ENCODE results near the gene PUM1. TPM values are rescaled to one million over a fixed set of nuclear protein-coding genes. Genes with fewer than 3 reads are reported as not detected.
"Not testable (repeated sequence)": the region's sequence is repeated elsewhere in the genome, so short reads cannot be mapped to it uniquely, and the experiment has no call there.

Gene PUM1
- total RNA-seq, 1 donor from 2014 or later, result 121 TPM

DNA sequence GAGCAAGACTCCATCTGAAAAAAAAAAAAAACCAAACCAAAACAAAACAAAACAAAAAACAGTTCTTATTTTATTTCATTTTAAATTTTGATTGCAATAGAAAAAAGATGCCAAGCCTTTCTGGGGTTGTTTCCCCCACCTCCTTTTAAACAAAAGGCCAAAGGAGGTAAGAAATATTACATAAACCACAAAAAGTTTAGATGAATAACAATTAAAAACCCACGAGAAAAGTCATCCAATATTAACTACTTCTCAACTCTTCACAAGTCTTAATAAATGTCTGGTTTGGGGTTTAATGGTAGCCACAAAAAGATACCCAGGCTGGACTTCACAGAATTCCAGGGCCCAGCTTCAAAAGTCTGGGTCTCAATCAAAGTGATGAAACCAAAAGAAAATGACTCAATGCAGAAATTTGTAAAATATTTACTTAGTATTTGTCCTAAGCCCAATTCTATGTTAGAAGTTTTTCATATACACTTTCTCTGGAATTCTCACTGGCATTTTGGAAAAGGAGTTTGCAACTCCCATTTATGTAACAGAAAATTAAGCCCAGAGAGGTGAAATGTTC is 110.0 kb downstream of the PUM1 start:
- intact Hi-C loops (cut with micrococcal nuclease), result no loop called here
- no peak overlapping the region for H3K27ac Mint-ChIP-seq
- DNase-seq (ENCODE audit: low spot score), result no peak
- H3K9me3 Mint-ChIP-seq, result no peaks in the 10 kb centered on the region
- no peaks in the 10 kb centered on the region for H3K27me3 Mint-ChIP-seq (ENCODE audit: low read depth)
- peaks cover 27% of the 10 kb centered on the region for H3K4me1 Mint-ChIP-seq (ENCODE audit: low read depth)
- H3K36me3 Mint-ChIP-seq (ENCODE audit: low read depth), result peaks cover 88% of the 10 kb centered on the region
- no peak overlapping the region for H3K4me3 Mint-ChIP-seq (ENCODE audit: low read depth)

DNA sequence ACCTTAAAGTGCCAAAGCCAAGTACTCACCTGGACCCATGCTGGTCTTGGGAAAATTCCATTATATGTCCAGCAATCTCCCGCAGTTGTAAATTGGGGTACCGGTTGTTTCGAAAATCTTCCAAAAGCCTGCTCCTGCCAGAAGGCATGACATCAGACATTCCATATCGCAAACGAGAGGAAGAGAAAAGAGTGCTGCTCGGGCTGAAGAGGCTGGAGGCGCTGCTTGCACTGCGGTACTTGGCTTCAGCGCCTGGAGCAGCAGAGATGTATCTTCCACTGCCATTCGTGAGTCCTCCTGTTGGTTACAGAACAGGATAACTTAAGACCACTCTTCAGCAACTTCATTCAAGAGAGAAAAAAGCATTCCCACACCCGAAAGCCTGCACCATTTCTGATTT is 111.8 kb downstream of the PUM1 start:
- H3K27me3 Mint-ChIP-seq (ENCODE audit: low read depth), result no peaks in the 10 kb centered on the region
- no peak overlapping the region for H3K4me3 Mint-ChIP-seq (ENCODE audit: low read depth)
- H3K36me3 Mint-ChIP-seq (ENCODE audit: low read depth), result peaks cover 86% of the 10 kb centered on the region
- peaks cover 21% of the 10 kb centered on the region for H3K4me1 Mint-ChIP-seq (ENCODE audit: low read depth)
- no peak overlapping the region for H3K27ac Mint-ChIP-seq
- intact Hi-C loops (cut with micrococcal nuclease), result no loop called here
- no peak for DNase-seq (ENCODE audit: low spot score)
- no peaks in the 10 kb centered on the region for H3K9me3 Mint-ChIP-seq

- Mint-ChIP-seq H3K9me3 (no peaks in the 10 kb centered on the region), H3K27ac (no peak overlapping the region), H3K36me3 (ENCODE audit: low read depth) (peaks cover 87% of the 10 kb centered on the region), H3K4me1 (ENCODE audit: low read depth) (peaks cover 13% of the 10 kb centered on the region), H3K4me3 (ENCODE audit: low read depth) (no peak overlapping the region), H3K27me3 (ENCODE audit: low read depth) (no peaks in the 10 kb centered on the region)
- DNase-seq (ENCODE audit: low spot score), result no peak
- intact Hi-C loops (cut with micrococcal nuclease), result no loop called here
Measured at GRCh38 chr1:30952098-30952497, 113.4 kb downstream of the PUM1 start.

DNA sequence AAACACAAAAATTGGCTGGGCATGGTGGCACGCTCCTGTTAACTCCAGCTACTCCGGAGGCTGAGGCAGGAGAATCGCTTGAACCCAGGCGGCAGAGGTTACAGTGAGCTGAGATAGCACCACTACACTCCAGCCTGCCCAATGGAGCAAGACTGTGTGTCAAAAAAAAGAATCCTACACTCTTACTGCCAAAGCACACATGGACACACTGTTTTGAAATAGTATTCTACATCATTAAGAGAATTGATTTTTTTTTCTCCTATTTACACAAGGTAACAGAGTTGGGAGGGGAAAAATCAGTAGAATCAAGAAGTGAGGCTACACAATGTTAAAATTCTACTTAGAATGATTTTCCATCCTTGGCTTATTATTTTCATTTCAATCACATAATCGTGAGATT is 114.8 kb downstream of the PUM1 start:
- Mint-ChIP-seq H3K4me1 (ENCODE audit: low read depth) (peaks cover 13% of the 10 kb centered on the region), H3K4me3 (ENCODE audit: low read depth) (no peak overlapping the region), H3K36me3 (ENCODE audit: low read depth) (peaks cover 83% of the 10 kb centered on the region), H3K27me3 (ENCODE audit: low read depth) (no peaks in the 10 kb centered on the region), H3K27ac (no peak overlapping the region), H3K9me3 (no peaks in the 10 kb centered on the region)
- intact Hi-C loops (cut with micrococcal nuclease), result no loop called here
- DNase-seq (ENCODE audit: low spot score), result no peak

GRCh38 chr1:30950053-30950452 is 115.5 kb downstream of the PUM1 start:
- intact Hi-C loops (cut with micrococcal nuclease), result no loop called here
- DNase-seq (ENCODE audit: low spot score), result no peak
- H3K9me3 Mint-ChIP-seq, result no peaks in the 10 kb centered on the region
- no peaks in the 10 kb centered on the region for H3K27me3 Mint-ChIP-seq (ENCODE audit: low read depth)
- H3K4me1 Mint-ChIP-seq (ENCODE audit: low read depth), result peaks cover 13% of the 10 kb centered on the region
- H3K4me3 Mint-ChIP-seq (ENCODE audit: low read depth), result no peak overlapping the region
- H3K36me3 Mint-ChIP-seq (ENCODE audit: low read depth), result peaks cover 89% of the 10 kb centered on the region
- no peak overlapping the region for H3K27ac Mint-ChIP-seq

GRCh38 chr1:30949487-30949838 is 116.1 kb downstream of the PUM1 start:
- DNase-seq (ENCODE audit: low spot score); H3K4me3 Mint-ChIP-seq (ENCODE audit: low read depth); H3K27me3 Mint-ChIP-seq (ENCODE audit: low read depth); H3K9me3 Mint-ChIP-seq; H3K27ac Mint-ChIP-seq; intact Hi-C loops (cut with micrococcal nuclease): not testable (repeated sequence)
- peaks cover 90% of the 10 kb centered on the region for H3K36me3 Mint-ChIP-seq (ENCODE audit: low read depth)
- H3K4me1 Mint-ChIP-seq (ENCODE audit: low read depth), result peaks cover 13% of the 10 kb centered on the region

GRCh38 chr1:30948813-30949486 is 116.6 kb downstream of the PUM1 start:
- H3K27ac Mint-ChIP-seq; H3K27me3 Mint-ChIP-seq (ENCODE audit: low read depth); H3K9me3 Mint-ChIP-seq; H3K4me3 Mint-ChIP-seq (ENCODE audit: low read depth); intact Hi-C loops (cut with micrococcal nuclease); DNase-seq (ENCODE audit: low spot score): not testable (repeated sequence)
- Mint-ChIP-seq H3K36me3 (ENCODE audit: low read depth) (peaks cover 89% of the 10 kb centered on the region), H3K4me1 (ENCODE audit: low read depth) (peaks cover 13% of the 10 kb centered on the region)

- DNase-seq (ENCODE audit: low spot score), result no peak
- no peak overlapping the region for H3K27ac Mint-ChIP-seq
- intact Hi-C loops (cut with micrococcal nuclease), result no loop called here
- peaks cover 88% of the 10 kb centered on the region for H3K36me3 Mint-ChIP-seq (ENCODE audit: low read depth)
- no peak overlapping the region for H3K4me3 Mint-ChIP-seq (ENCODE audit: low read depth)
- no peaks in the 10 kb centered on the region for H3K27me3 Mint-ChIP-seq (ENCODE audit: low read depth)
- H3K4me1 Mint-ChIP-seq (ENCODE audit: low read depth), result peaks cover 13% of the 10 kb centered on the region
- no peaks in the 10 kb centered on the region for H3K9me3 Mint-ChIP-seq
Measured at GRCh38 chr1:30948278-30948677, 117.2 kb downstream of the PUM1 start.

DNA sequence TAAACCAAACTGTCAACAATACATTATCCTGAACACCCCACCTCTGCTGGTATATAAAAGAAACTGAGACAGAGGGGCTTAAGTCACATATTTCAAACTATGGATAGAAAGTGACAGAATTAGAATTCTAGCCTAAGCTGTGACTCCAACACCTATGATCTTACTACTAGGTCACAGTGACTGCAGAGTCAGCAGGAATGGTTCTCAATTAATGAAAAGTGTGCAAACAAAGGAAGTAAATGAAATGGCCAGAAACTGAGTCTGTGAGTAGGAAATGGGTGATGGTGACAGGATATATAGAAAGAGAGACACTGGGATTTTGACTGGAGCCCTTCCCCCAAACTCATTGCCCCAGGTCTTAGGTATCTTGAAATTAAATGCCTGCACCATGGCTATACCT is 118.3 kb downstream of the PUM1 start:
- H3K27me3 Mint-ChIP-seq (ENCODE audit: low read depth), result no peaks in the 10 kb centered on the region
- H3K4me3 Mint-ChIP-seq (ENCODE audit: low read depth), result no peak overlapping the region
- H3K27ac Mint-ChIP-seq, result no peak overlapping the region
- intact Hi-C loops (cut with micrococcal nuclease), result no loop called here
- no peak for DNase-seq (ENCODE audit: low spot score)
- H3K4me1 Mint-ChIP-seq (ENCODE audit: low read depth), result peaks cover 7% of the 10 kb centered on the region
- peaks cover 84% of the 10 kb centered on the region for H3K36me3 Mint-ChIP-seq (ENCODE audit: low read depth)
- no peaks in the 10 kb centered on the region for H3K9me3 Mint-ChIP-seq

DNA sequence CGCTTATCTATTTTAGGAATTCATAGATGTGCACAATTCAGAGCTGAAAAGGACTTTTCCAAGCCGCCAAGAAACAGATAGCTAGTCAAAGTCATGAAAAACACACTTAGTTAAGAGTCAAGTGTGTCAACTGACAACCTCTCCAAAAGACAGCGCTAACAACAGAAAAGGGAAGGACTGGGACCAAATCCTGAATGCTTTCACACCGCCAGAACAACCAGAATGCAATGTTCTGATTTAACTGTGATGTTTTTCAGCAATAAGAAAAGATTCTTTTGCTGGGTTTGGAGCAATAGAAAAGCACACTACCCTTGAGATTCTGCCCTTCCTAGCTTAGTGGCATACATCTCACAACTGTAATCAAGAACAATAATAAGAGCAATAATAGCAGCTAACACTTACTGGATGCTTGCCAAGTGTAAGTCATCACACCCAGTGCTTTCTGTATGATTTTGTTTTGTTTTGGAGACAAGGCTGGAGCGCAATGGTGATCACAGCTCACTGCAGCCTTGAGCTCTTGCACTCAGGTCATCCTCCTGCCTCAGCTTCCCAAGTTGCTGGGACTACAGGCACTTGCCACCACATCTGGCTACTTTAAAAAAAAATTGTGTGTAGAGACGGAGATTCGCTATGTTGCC is 123.1 kb downstream of the PUM1 start:
- Mint-ChIP-seq H3K9me3 (no peaks in the 10 kb centered on the region), H3K36me3 (ENCODE audit: low read depth) (peaks cover 73% of the 10 kb centered on the region), H3K27me3 (ENCODE audit: low read depth) (no peaks in the 10 kb centered on the region), H3K27ac (no peak overlapping the region), H3K4me1 (ENCODE audit: low read depth) (no peaks in the 10 kb centered on the region), H3K4me3 (ENCODE audit: low read depth) (no peak overlapping the region)
- intact Hi-C loops (cut with micrococcal nuclease), result no loop called here
- DNase-seq (ENCODE audit: low spot score), result no peak

DNA sequence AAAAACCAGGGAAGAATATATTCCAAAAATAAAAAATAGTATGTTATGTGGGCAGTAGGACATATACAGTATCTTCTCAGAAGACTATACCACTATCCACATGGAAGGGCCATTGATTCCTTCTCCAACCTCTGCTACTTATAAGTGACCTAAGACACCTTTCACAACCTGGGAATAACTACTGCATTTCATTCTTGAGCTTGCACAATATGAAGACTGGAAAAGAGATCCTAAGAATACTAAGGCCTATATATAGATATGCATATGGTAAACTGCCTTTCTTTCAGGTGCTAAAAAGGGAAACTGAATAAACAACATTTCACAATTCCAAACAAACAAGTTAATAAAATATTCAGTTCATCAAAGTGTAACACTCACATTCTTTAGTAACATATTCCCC is 125.0 kb downstream of the PUM1 start:
- H3K36me3 Mint-ChIP-seq (ENCODE audit: low read depth), result peaks cover 73% of the 10 kb centered on the region
- H3K27me3 Mint-ChIP-seq (ENCODE audit: low read depth), result no peaks in the 10 kb centered on the region
- no peaks in the 10 kb centered on the region for H3K9me3 Mint-ChIP-seq
- H3K27ac Mint-ChIP-seq, result no peak overlapping the region
- H3K4me1 Mint-ChIP-seq (ENCODE audit: low read depth), result no peaks in the 10 kb centered on the region
- no peak for DNase-seq (ENCODE audit: low spot score)
- intact Hi-C loops (cut with micrococcal nuclease), result no loop called here
- H3K4me3 Mint-ChIP-seq (ENCODE audit: low read depth), result no peak overlapping the region

GRCh38 chr1:30936541-30937171 is 128.9 kb downstream of the PUM1 start:
- Mint-ChIP-seq H3K27me3 (ENCODE audit: low read depth) (no peaks in the 10 kb centered on the region), H3K4me3 (ENCODE audit: low read depth) (no peak overlapping the region), H3K36me3 (ENCODE audit: low read depth) (peaks cover 68% of the 10 kb centered on the region), H3K9me3 (no peaks in the 10 kb centered on the region), H3K27ac (no peak overlapping the region), H3K4me1 (ENCODE audit: low read depth) (no peaks in the 10 kb centered on the region)
- intact Hi-C loops (cut with micrococcal nuclease), result no loop called here
- DNase-seq (ENCODE audit: low spot score), result no peak

- H3K9me3 Mint-ChIP-seq; H3K27ac Mint-ChIP-seq; H3K4me3 Mint-ChIP-seq (ENCODE audit: low read depth); H3K4me1 Mint-ChIP-seq (ENCODE audit: low read depth); intact Hi-C loops (cut with micrococcal nuclease); H3K27me3 Mint-ChIP-seq (ENCODE audit: low read depth); DNase-seq (ENCODE audit: low spot score): not testable (repeated sequence)
- H3K36me3 Mint-ChIP-seq (ENCODE audit: low read depth), result peaks cover 64% of the 10 kb centered on the region
Measured at GRCh38 chr1:30935758-30936157, 129.8 kb downstream of the PUM1 start.

All from activated T-helper 2 cell treated with anti-CD3 and anti-CD28 coated beads, Interferon-gamma antibody, Interleukin-2, Interleukin-4, amounts not matched to agents 10 μg/mL and 5 μg/mL and 100 μg/mL, durations not matched to agents 14 hours and 24 hours and 36 hours (primary cell).